GM18873 (cell line): ENCODE measurements around the gene MEGF10.
"Not testable (repeated sequence)": the region's sequence is repeated elsewhere in the genome, so short reads cannot be mapped to it uniquely, and the experiment has no call there.

ENCODE experiments used
- ATAC-seq: cut with Tn5 transposase; IDR thresholded peaks from one replicate; pipeline ENCODE4 v1.9.1; 2021; ENCODE audit warnings: mild to moderate bottlenecking, moderate library complexity, moderate number of reproducible peaks; ENCODE audit not compliant: unreplicated experiment, low FRiP score

Gene MEGF10

DNA sequence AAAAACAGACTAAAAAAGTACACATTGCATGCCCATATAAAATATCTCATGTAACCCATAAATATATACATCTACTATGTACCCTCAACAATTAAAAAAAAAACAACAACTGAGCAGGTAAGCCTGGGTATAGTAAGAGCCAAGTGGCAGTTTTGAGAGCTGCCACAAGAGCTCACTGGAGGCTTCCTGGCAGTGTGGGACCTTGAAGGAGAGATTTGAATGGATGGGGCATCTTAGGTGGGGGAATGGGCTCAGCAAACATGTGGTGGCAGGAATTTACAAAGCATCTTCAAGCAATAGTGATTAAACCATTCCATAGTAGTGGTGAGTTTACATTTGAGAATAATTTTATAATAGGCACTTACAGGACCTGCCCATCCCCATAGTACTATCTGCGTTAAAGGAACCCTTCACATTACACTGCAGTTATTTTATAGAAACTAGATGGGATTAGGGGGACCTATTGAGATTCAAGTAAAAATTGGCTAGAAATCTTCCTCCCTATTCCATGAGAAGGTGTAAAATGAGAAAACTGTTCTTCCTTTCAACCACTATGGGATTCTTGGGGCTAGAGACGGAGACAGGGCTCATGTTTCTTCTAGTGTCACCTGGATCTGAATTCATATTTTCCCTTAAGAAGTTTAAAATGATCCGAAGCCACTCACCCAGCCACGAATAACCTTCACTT is 6.9 kb downstream of the MEGF10 start:
- ATAC-seq: no peak

- ATAC-seq: no peak
Measured at GRCh38 chr5:127298036-127298429, 7.4 kb downstream of the MEGF10 start.

DNA sequence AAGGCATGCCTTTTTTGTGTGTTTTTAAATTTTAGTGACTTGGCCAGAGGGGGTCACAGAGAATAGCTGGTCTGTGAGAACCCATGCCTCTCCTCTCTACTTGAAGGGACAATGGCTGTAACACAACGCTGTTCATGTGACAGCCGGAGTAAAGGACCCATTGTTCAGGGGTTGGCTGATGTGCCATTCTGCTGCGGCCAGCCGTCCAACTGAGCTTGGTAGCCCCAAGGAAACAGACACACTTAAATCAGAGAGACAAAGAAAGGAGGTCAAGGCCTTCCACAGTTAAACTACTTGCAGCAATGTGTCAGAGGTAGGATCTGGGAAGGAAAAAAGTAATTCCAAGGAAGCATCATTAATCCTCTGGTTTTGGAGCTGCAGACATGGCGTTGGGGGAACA is 8.1 kb downstream of the MEGF10 start:
- ATAC-seq: no peak

DNA sequence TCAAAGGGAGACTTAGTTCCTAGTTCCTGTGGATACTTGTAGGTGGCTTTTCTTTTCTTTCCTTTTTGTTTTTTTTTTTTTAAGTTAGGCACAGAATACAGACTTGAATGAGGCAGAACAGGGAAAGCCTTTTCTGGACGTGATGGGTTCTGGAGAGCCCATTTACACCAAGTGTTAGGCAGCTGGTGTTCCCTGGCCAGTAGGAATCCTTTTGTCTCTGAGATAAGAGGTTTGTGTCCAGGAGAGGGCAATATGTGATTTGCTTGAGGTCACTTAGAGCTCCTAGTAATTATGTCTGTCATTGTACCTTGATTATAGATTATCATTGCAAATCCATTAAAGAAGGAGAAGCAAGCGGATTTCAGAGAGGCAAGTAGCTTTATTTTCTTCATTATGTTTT is 9.1 kb downstream of the MEGF10 start:
- no peak for ATAC-seq

DNA sequence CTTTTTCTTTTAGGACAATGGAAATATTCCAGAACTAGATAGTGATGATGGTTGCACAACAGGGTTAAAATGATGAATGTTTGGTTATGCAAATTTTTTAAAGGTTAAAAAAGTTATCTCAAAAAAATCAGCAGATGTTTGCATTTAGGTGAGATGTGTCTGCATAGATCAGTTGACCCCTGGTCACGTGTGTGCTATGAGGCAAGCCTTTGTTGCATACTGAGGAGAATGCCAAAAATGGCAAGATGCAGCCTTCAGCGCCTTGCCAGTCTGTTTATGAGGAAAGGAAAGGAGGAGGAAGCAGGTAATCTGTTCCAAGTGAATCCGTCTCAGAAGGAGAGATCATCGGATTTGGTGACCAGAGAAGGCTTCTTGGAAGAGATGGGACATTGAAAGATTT is 11.9 kb downstream of the MEGF10 start:
- no peak for ATAC-seq

GRCh38 chr5:127303404-127303803 is 12.8 kb downstream of the MEGF10 start:
- no peak for ATAC-seq

GRCh38 chr5:127305493-127305892 is 14.9 kb downstream of the MEGF10 start:
- ATAC-seq: no peak

DNA sequence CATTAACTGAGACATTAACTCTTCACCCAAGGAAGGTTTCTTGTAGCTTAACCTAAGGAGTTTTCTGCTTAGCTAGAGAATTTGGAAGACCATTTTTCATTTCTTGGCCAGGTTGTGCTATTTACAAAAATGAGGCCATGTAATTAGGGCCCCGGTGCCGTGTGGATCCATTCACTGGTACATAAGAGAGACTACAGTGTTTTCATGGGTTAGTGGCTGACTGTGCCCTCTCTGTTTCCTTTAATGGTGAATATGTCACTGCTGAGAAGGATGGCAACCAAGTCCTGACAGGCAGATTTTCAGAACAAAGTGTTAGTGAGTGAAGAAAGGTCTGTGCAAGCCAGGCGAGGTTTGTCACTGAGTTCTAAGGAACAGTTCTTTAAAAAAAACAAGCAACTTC is 15.4 kb downstream of the MEGF10 start:
- no peak for ATAC-seq

DNA sequence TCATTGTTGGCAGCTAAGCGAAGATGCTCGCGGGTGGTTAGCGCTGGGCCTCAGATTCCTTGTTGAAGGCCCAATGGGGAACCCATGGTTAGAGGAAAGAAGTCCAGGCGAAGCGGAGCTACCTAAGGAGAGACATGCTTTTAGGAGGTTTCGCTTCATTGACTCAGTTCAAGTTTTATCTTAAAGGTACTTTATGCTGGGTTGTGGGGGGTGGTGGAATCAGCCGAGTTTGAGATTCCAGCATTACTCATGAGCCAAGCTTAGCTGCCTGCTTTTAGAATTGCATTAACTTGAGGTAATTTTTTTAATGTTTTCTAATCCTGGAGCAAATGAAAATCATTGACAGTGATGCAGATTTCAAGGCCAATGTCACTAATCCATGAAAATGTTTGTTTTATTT is 16.1 kb downstream of the MEGF10 start:
- no peak for ATAC-seq

DNA sequence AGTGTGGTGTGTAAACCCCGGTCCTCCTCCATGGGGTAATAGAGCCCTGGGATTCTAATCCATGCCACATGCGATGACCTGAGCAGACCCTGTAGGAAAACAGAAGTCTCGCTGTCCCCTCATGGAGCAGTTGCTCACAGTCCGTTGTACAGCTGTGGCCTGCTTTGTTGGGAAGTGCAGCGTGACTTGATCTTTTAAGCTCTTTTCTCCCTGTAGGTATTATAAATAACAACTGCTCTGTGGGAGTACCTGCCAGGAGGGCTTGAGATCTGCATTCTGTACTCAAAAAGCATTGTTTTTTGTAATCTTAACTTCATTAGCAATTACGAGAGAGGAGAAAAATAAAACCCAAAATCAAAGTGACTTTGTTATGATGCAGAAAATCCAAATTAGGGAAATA is 17.3 kb downstream of the MEGF10 start:
- ATAC-seq: no peak

DNA sequence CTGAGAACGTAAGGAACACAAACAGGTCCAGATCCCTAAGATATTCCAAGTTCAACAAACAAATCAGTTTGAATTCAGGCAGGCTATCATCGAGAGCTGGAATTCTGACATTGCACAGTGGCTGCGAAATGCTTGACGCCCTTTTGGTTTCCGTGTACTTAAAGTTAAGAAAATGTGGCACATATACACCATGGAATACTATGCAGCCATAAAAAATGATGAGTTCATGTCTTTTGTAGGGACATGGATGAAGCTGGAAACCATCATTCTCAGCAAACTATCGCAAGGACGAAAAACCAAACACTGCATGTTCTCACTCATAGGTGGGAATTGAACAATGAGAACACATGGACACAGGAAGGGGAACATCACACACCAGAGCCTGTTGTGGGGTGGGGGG is 17.7 kb downstream of the MEGF10 start:
- ATAC-seq: not testable (repeated sequence)

DNA sequence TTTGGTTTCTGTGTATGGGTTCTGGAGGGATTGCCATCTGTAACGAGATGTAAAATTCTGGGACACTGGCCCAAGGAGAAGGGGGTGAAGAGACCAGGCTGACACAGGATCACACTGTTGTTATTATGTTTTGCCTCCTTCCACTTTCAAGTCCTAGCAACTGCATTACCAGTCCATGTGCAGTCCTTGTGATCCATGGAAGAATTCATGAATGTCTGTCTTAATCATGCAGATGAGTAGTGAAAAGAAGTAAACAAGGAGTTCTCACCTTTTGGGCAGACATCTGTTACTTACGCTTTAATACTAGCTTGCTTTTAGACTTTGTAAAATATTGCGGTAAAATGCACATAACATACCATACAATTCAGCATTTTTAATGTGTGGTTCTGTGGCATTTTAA is 18.3 kb downstream of the MEGF10 start:
- ATAC-seq: no peak

- ATAC-seq: no peak
Measured at GRCh38 chr5:127311349-127311748, 20.8 kb downstream of the MEGF10 start.

GRCh38 chr5:127311781-127312525 is 21.4 kb downstream of the MEGF10 start:
- ATAC-seq: no peak

- ATAC-seq: no peak
Measured at GRCh38 chr5:127313379-127313778, 22.8 kb downstream of the MEGF10 start.

DNA sequence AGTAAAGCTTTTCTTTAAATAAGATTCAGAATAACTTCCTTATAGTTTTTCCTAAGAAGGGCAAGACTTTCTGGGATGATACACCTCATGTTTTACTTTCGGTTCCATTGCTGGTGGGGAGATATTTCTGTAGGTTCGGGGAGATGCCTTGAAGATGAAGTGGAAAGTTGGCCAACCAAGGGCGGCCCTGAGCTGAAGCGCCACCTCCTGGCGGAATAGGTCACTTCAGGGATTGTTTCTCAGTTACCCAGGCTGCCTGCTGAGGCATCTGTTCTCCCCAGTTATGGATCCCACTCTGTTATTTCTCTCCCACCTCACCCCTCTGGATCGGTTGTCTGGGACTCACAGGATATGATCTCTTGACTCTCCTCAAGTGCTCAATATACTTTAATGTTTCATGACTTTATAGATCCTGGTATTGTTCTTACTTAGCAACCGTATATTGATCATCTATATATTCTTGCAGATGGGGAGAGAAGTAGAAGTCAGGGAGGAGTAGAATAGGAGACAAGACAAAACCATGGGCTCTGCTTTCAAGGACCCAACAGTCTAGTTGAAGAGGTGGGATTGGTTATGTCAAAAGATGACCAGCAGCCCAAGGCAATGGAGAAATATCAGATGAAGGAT is 23.4 kb downstream of the MEGF10 start:
- ATAC-seq: peak; percentile 86

DNA sequence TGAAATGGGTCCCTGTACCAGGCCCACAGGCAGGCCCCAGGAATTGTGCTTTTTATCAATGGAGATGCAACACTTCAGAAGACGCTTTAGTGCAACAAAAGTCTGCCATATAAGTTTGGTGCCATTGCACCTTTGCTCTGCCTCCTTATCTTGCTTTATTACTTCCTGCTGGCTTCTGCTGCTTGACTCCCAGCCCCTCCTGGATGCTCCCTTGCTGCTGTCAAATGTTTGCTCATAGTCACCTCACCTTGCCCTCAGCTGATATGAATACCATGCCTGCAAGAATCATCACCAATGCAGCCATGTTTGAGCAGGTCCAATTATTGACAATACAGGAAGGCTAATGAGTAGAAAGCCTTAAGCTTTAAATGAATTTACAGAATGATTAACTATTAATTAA is 25.4 kb downstream of the MEGF10 start:
- ATAC-seq: no peak

DNA sequence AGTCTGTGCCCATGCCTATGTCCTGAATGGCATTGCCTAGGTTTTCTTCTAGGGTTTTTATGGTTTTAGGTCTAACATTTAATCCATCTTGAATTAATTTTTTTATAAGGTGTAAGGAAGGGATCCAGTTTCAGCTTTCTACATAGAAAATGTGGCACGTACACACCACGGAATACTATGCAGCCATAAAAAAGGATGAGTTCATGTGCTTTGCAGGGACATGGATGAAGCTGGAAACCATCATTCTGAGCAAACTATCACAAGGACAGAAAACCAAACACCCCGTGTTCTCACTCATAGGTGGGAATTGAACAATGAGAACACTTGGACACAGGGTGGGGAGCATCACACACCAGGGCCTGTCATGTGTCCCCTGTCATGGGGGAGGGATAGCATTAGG is 26.8 kb downstream of the MEGF10 start:
- not testable (repeated sequence) for ATAC-seq

DNA sequence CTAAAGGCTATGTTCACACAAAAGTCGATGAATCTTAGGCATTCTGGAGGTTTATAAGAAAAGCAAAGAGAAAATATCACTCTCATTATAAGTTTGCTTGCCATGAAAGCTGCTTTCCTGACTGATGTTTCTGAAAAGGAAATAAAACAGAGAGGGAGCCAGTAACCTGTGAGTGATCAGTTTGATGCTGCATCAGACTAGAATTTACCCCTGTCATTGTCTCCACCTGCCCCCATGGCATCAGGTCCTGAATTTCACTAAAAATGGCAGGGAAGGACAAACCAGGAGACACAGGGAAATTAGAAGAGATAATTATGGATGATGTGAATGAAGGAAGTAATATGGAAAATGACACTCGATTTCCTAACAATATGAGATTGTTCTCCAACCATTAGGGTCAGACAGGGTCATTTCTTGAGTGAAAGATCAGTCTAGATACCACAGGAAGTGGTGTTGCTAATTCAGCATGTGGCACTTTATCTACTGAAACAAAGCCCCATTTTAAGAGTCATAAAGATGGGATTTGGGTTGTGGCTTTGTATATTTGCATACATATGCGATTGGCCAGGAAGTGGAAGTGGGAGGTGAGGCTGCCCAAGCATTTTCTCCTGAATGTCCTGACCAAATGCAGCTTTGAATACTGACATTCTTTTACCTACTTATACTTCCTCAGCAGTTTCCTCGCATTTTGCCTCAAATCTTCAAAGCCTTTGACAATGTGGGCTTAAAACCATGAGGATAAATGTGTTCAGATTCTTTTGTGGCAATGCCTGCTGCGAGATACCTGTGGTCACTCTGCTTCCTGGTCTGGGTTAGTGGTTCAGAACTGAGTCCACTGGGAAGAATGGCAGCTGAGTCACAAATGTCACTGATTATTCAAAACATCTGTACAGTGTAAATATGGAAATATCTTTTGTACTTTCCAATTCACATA is 29.7 kb downstream of the MEGF10 start:
- ATAC-seq: peak; percentile 94

- no peak for ATAC-seq
Measured at GRCh38 chr5:127321465-127321864, 30.9 kb downstream of the MEGF10 start.

DNA sequence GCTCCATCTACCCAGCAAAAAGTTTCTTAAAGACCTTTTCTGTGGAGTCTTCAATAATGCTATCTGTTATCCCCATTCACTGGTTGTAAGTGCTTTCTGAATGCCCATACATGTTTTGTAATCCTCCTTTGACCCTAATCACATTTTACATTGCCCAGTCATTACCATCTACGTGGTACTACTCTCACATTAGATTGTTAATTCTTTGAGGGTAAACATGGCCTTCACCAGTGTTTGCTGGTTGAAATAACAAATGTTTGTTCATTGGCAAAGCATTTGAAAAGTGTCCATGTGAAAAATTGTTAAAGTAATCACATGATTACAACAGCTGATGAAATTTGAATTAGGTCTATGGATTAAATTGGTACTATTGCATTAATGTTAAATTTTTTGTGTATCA is 31.8 kb downstream of the MEGF10 start:
- ATAC-seq: no peak
